ENCODE results near the gene CPLX1. TPM values are rescaled to one million over a fixed set of nuclear protein-coding genes. Genes with fewer than 3 reads are reported as not detected.
"Not testable (repeated sequence)": the region's sequence is repeated elsewhere in the genome, so short reads cannot be mapped to it uniquely, and the experiment has no call there.

Gene CPLX1
- total RNA-seq, 2 experiments from 2014 or later = 0.28 to 0.50 TPM

DNA sequence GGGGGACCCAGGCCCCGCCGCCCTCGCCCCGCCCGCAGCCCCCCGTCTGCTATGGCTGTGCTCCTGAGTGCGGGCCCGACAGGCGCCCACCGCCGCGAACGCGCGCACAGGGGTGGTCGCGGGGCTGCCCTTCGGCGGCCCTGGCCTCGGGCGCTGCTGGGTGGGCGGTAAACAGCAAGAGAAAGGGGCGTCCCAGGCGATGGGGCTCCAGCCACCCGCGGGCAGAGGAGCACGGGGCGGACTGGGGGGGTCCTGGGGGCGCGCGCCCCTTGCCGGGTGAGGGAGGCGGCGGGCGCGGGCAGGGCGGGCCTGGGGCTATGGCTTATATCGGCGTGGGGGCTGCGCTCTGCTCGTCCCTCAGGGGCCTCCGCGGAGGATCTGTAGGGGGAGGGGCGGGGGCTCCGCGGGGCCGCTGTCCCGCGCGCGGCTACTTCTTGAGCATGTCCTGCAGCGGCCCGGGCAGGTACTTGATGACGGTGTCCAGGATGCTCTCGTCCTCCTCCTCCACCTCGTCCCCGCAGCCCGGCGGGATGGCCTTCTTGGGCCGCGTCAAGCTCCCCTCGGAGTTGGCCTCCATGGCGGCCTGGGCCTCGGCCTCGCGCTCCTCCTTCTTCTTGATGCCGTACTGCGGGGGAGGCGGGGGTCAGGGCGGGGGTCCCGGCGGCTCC, 39.7 kb downstream of the CPLX1 start:
- ChIA-PET POLR2A (no interaction called here), CTCF (interaction anchor here (0.5 to 0.6 kb wide), 3 partner anchors 64 to 481 kb away, joined by 3 read pairs; no protein-coding TSS in a partner anchor)
- Mint-ChIP-seq H3K9me3 (ENCODE audit: low read depth) (no peaks in the 10 kb centered on the region), H3K4me1 (peaks cover 17% of the 10 kb centered on the region), H3K4me3 (no peak overlapping the region), H3K27ac (no peak overlapping the region), H3K36me3 (ENCODE audit: low read depth) (no peaks in the 10 kb centered on the region), H3K27me3 (peaks cover 24% of the 10 kb centered on the region)
- DNase-seq (no peak), ATAC-seq (no peak)
- intact Hi-C loops (cut with DNase I, micrococcal nuclease) = loop anchor here (10.0 kb wide), 2 partner anchors 181 to 899 kb away; partner anchors contain the start of gene FAM53A (in 1 of the 2)

DNA sequence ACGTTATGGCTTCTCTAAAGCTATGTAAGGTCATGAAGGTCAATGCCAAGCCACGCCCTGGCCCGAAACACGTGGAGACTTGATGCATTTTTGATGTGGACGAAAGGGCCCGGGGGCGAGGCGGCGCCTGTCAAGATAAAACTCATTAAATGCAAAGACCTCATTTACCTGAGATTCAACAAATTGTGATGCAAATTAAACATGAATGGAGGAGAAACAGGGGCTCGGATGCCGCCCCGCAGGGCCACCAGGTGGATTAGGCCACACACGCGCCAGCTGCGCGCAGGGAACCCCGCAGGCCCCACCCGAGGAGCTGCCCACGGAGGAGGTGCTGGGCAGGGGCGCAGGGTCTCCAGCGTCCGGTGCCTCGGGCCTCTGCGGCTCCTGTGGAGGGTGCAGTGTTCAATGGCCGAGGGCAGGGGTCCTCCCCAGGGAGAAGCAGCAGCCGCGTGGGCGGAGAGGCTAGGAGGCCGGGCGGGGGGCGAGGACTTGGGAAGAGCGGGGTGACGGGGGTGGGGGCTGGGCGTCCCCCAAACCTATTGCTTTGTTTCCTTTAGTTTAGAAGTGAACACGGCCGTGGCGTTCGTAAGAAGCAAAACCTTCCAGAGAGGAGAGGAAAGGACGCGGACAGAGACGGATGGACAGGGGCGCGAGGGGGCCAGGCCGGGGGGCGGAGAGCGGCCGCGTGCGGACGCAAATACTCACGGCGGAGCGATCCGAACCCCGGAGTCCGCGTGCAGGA, 40.4 kb downstream of the CPLX1 start:
- Mint-ChIP-seq H3K27me3 (peaks cover 20% of the 10 kb centered on the region), H3K4me3 (no peak overlapping the region), H3K36me3 (ENCODE audit: low read depth) (peaks cover 2% of the 10 kb centered on the region), H3K4me1 (peaks cover 19% of the 10 kb centered on the region), H3K9me3 (ENCODE audit: low read depth) (no peaks in the 10 kb centered on the region), H3K27ac (no peak overlapping the region)
- intact Hi-C loops (cut with DNase I, micrococcal nuclease) = loop anchor here (10.0 kb wide), 2 partner anchors 181 to 899 kb away; partner anchors contain the start of gene FAM53A (in 1 of the 2)
- ChIA-PET POLR2A (no interaction called here), CTCF (interaction anchor here (1.5 kb wide), 1 partner anchor 9 kb away, joined by 5 read pairs; no protein-coding TSS in a partner anchor)
- ATAC-seq (no peak), DNase-seq (no peak)

- H3K36me3 Mint-ChIP-seq (ENCODE audit: low read depth) = peaks cover 11% of the 10 kb centered on the region
- no peaks in the 10 kb centered on the region for H3K9me3 Mint-ChIP-seq (ENCODE audit: low read depth)
- intact Hi-C loops (cut with DNase I, micrococcal nuclease) = loop anchor here (5.0 to 10.0 kb wide), 7 partner anchors 93 to 938 kb away; partner anchors contain the start of genes ATP5ME (in 1 of the 2), CTBP1 (in 1 of the 2), FAM53A (in 1 of the 2) and GAK (in 1 of the 2)
- DNase-seq (no peak), ATAC-seq (no peak)
- H3K27ac Mint-ChIP-seq = no peak overlapping the region
- peaks cover 19% of the 10 kb centered on the region for H3K27me3 Mint-ChIP-seq
- peaks cover 28% of the 10 kb centered on the region for H3K4me1 Mint-ChIP-seq
- H3K4me3 Mint-ChIP-seq = no peak overlapping the region
- ChIA-PET CTCF (interaction anchor here (0.5 to 1.5 kb wide), 2 partner anchors 10 to 104 kb away, joined by 3 to 5 read pairs; no protein-coding TSS in a partner anchor), POLR2A (no interaction called here)
These were observed 41.3 kb downstream of the CPLX1 start for GRCh38 chr4:784401-785331.

DNA sequence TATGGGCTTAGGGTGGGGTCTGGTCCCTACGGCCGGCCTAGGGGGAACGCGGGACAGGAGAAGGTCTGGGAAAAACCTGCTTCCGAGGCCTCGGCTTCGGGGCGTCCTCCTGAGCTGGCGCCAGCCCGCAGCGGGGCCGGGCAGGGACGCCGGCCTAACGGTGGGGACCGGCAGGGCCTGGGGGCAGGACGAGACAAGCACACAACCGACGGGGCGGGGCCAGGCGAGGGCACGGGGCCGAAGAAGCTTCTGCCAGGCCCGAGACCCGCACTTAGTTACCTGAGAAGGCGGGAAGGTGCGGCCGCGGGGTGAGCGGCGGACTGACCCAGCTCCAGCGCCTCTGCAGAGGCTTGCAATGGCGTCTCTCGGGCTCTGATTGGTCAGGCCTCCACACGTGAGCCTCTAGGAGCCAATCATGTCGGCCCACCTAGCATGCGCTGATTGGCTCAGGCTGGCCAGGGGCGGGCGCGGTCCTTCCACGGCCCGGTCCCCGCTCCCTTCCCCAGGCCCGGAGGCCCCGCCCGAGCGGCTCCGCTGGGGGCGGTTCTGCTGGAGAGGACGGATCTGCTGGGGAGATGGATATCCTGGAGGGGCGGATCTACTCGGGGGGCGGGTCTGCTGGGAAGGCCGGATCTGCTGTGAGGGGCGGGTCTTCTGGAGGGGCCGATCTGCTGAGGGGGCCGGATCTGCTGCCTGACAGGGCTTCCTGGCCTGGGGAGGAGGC, 44.3 kb downstream of the CPLX1 start:
- Mint-ChIP-seq H3K9me3 (ENCODE audit: low read depth) (no peaks in the 10 kb centered on the region), H3K4me1 (peaks cover 50% of the 10 kb centered on the region), H3K4me3 (peak overlapping the region; percentile 82), H3K27ac (peak overlapping the region; percentile 93), H3K36me3 (ENCODE audit: low read depth) (peaks cover 37% of the 10 kb centered on the region), H3K27me3 (peaks cover 15% of the 10 kb centered on the region)
- intact Hi-C loops (cut with DNase I, micrococcal nuclease) = loop anchor here (1.0 to 10.0 kb wide), 19 partner anchors 43 to 941 kb away; partner anchors contain the start of genes ATP5ME (in 2 of the 2), GAK (in 2 of the 2), MYL5 (in 2 of the 2) and TMEM175 (in 2 of the 2)
- DNase-seq = peak; percentile 99
- ChIA-PET CTCF (interaction anchor here (0.6 to 1.5 kb wide), 5 partner anchors 13 to 532 kb away, joined by 3 to 5 read pairs (median 3); no protein-coding TSS in a partner anchor), POLR2A (interaction anchor here (0.5 to 1.0 kb wide), 4 partner anchors 58 to 564 kb away, joined by 3 to 4 read pairs (median 4); partner anchors contain the start of genes GAK and TMEM175)
- ATAC-seq = peak; percentile 96

GRCh38 chr4:780716-781492, 45.0 kb downstream of the CPLX1 start:
- Mint-ChIP-seq H3K27ac (peak overlapping the region; percentile 87), H3K9me3 (ENCODE audit: low read depth) (no peaks in the 10 kb centered on the region), H3K4me1 (peaks cover 54% of the 10 kb centered on the region), H3K4me3 (peak overlapping the region; percentile 82), H3K36me3 (ENCODE audit: low read depth) (peaks cover 41% of the 10 kb centered on the region), H3K27me3 (peaks cover 15% of the 10 kb centered on the region)
- ChIA-PET CTCF (interaction anchor here (1.0 to 1.5 kb wide), 2 partner anchors 40 to 206 kb away, joined by 3 to 5 read pairs; no protein-coding TSS in a partner anchor), POLR2A (interaction anchor here (0.5 to 1.4 kb wide), 5 partner anchors 13 to 564 kb away, joined by 3 to 4 read pairs (median 3); partner anchors contain the start of genes GAK and TMEM175)
- DNase-seq (no peak), ATAC-seq (no peak)
- intact Hi-C loops (cut with DNase I, micrococcal nuclease) = loop anchor here (1.0 to 10.0 kb wide), 11 partner anchors 76 to 941 kb away; partner anchors contain the start of genes ATP5ME (in 1 of the 2), CTBP1 (in 1 of the 2), FAM53A (in 1 of the 2) and GAK (in 1 of the 2)

GRCh38 chr4:780255-780654, 45.7 kb downstream of the CPLX1 start:
- CTCF ChIA-PET; DNase-seq; H3K9me3 Mint-ChIP-seq (ENCODE audit: low read depth); ATAC-seq: not testable (repeated sequence)
- intact Hi-C loops (cut with DNase I, micrococcal nuclease) = loop anchor here (2.0 to 10.0 kb wide), 8 partner anchors 97 to 942 kb away; partner anchors contain the start of genes ATP5ME (in 1 of the 2), CTBP1 (in 1 of the 2), FAM53A (in 1 of the 2) and GAK (in 1 of the 2)
- Mint-ChIP-seq H3K27me3 (peaks cover 12% of the 10 kb centered on the region), H3K36me3 (ENCODE audit: low read depth) (peaks cover 46% of the 10 kb centered on the region), H3K4me1 (peaks cover 57% of the 10 kb centered on the region), H3K4me3 (peak overlapping the region; percentile 82), H3K27ac (peak overlapping the region; percentile 78)
- POLR2A ChIA-PET = interaction anchor here (1.4 kb wide), 1 partner anchor 14 kb away, joined by 3 read pairs; no protein-coding TSS in a partner anchor

DNA sequence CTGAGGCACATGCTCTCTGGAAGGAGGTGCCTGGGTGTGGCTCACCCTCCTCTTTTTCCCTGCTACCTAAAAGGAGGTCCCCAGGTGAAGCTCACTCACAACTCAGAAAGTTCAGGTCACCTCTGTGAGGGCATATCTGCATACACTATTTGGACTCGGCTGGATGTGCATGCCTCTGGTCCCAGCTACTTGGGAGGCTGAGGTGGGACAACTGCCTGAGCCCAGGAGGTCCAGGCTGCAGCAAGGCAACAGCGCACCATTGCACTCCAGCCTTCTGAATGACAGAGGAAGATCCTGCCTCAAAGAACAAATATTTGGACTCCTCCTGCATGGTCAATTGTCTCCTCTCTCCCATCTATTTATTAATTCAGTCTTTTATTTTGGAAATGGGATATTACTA, 46.4 kb downstream of the CPLX1 start:
- Mint-ChIP-seq H3K27ac (peak overlapping the region; percentile 78), H3K4me1 (peaks cover 57% of the 10 kb centered on the region), H3K4me3 (peak overlapping the region; percentile 82), H3K27me3 (peaks cover 5% of the 10 kb centered on the region), H3K9me3 (ENCODE audit: low read depth) (no peaks in the 10 kb centered on the region), H3K36me3 (ENCODE audit: low read depth) (peaks cover 53% of the 10 kb centered on the region)
- ChIA-PET POLR2A (interaction anchor here (1.4 kb wide), 1 partner anchor 14 kb away, joined by 3 read pairs; no protein-coding TSS in a partner anchor), CTCF (no interaction called here)
- DNase-seq (no peak), ATAC-seq (no peak)
- intact Hi-C loops (cut with DNase I, micrococcal nuclease) = no loop called here

GRCh38 chr4:777520-778262, 48.2 kb downstream of the CPLX1 start:
- ChIA-PET CTCF (interaction anchor here (0.7 kb wide), 1 partner anchor 35 kb away, joined by 3 read pairs; no protein-coding TSS in a partner anchor), POLR2A (no interaction called here)
- intact Hi-C loops (cut with DNase I, micrococcal nuclease) = no loop called here
- DNase-seq (no peak), ATAC-seq (no peak)
- H3K36me3 Mint-ChIP-seq (ENCODE audit: low read depth) = peaks cover 64% of the 10 kb centered on the region
- no peaks in the 10 kb centered on the region for H3K9me3 Mint-ChIP-seq (ENCODE audit: low read depth)
- H3K4me1 Mint-ChIP-seq = peaks cover 67% of the 10 kb centered on the region
- H3K27ac Mint-ChIP-seq = peak overlapping the region; percentile 55
- H3K4me3 Mint-ChIP-seq = no peak overlapping the region
- no peaks in the 10 kb centered on the region for H3K27me3 Mint-ChIP-seq
